IMR-90 (cell line): Measurements from ENCODE around the gene SVIL. TPM values are rescaled to one million over a fixed set of nuclear protein-coding genes. Genes with fewer than 3 reads are reported as not detected.
A peak's percentile ranks its signal among the peaks of the same experiment; 100 is the strongest.
"Not testable (repeated sequence)": the region's sequence is repeated elsewhere in the genome, so short reads cannot be mapped to it uniquely, and the experiment has no call there.

Experiments used
- ATAC-seq: fragments of 200-7000 bp; cut with Tn5 transposase; 2 replicates; pipeline ENCODE4 v1.9.1; 2020; ENCODE audit warnings: low read depth, mild to moderate bottlenecking, moderate library complexity
- BruUV-seq: library from RNA; stranded (reverse); fragments of 400-500 nt; replicated peaks from 2 replicates; lab custom pipeline; 2021; lab: Mats Ljungman, UMichigan
- CTCF ChIA-PET: fragments of 300-600 bp; formaldehyde crosslinking; extraction: SDS; loops from one replicate; lab custom pipeline; 2021; ENCODE audit warnings: antibody characterized with exemption; lab: Yijun Ruan, JAX
- POLR2A ChIA-PET: fragments of 300-600 bp; sonication (Branson Sonifier 250); formaldehyde crosslinking; loops from one replicate; lab custom pipeline; 2022; ENCODE audit warnings: antibody characterized with exemption; ENCODE audit not compliant: unreplicated experiment; lab: Charles Lee
- DNase-seq: peaks from one replicate; pipeline ENCODE4 v3.0.0; 2013
- H2AFZ ChIP-seq: replicated peaks from 2 replicates; pipeline ENCODE3; 2013; ENCODE audit warnings: low read length, mild to moderate bottlenecking; ENCODE audit not compliant: poor library complexity
- H2AK5ac ChIP-seq: 2 replicates; pipeline ENCODE4 v1.6.1; 2013; ENCODE audit warnings: low read depth, low read length, inconsistent platforms
- H2AK9ac ChIP-seq: replicated peaks from 2 replicates; pipeline ENCODE3; 2013; ENCODE audit warnings: mild to moderate bottlenecking, low read depth, low read length, moderate library complexity; ENCODE audit not compliant: poor library complexity
- H2BK120ac ChIP-seq: 2 replicates; pipeline ENCODE4 v1.6.1; 2013; ENCODE audit warnings: low read depth, low read length, inconsistent platforms
- H2BK15ac ChIP-seq: 3 replicates; pipeline ENCODE4 v1.6.1; 2013; ENCODE audit warnings: low read depth, low read length, inconsistent platforms
- H2BK20ac ChIP-seq: 2 replicates; pipeline ENCODE4 v1.6.1; 2013; ENCODE audit warnings: low read depth, mild to moderate bottlenecking, inconsistent platforms, low read length, moderate library complexity
- H2BK5ac ChIP-seq: 2 replicates; pipeline ENCODE4 v1.6.1; 2013; ENCODE audit warnings: mild to moderate bottlenecking, low read depth, low read length, inconsistent platforms; ENCODE audit not compliant: poor library complexity, severe bottlenecking
- H3K14ac ChIP-seq: replicated peaks from 2 replicates; pipeline ENCODE4 v1.6.1; 2013; ENCODE audit warnings: low read depth, low read length, inconsistent platforms
- H3K18ac ChIP-seq: 2 replicates; pipeline ENCODE4 v1.6.1; 2013; ENCODE audit warnings: low read depth, low read length, control low read depth
- H3K23ac ChIP-seq: 2 replicates; pipeline ENCODE4 v1.6.1; 2013; ENCODE audit warnings: low read depth, low read length, inconsistent platforms
- H3K27ac ChIP-seq: 2 replicates; pipeline ENCODE4 v1.5.1; 2013; ENCODE audit warnings: mild to moderate bottlenecking, control low read depth, low read length; ENCODE audit not compliant: insufficient read depth
- H3K27me3 ChIP-seq: 2 replicates; pipeline ENCODE4 v1.6.1; 2013; ENCODE audit warnings: low read length; ENCODE audit not compliant: control insufficient read depth, insufficient read depth
- H3K36me3 ChIP-seq: 2 replicates; pipeline ENCODE4 v1.6.1; 2013; ENCODE audit warnings: low read length, mixed read lengths; ENCODE audit not compliant: control insufficient read depth, insufficient read depth
- H3K4ac ChIP-seq: 2 replicates; pipeline ENCODE4 v1.6.1; 2013; ENCODE audit warnings: low read depth, low read length, inconsistent platforms
- H3K4me1 ChIP-seq: 2 replicates; pipeline ENCODE4 v1.6.1; 2013; ENCODE audit warnings: low read length, mixed read lengths; ENCODE audit not compliant: control insufficient read depth, insufficient read depth
- H3K4me2 ChIP-seq: 2 replicates; pipeline ENCODE4 v1.6.1; 2013; ENCODE audit warnings: low read depth, mild to moderate bottlenecking, control low read depth, low read length, moderate library complexity
- H3K4me3 ChIP-seq: 2 replicates; pipeline ENCODE4 v1.5.1; 2013; ENCODE audit warnings: low read depth, mild to moderate bottlenecking, control low read depth, low read length, moderate library complexity; ENCODE audit not compliant: insufficient read depth
- H3K56ac ChIP-seq: 2 replicates; pipeline ENCODE4 v1.6.1; 2013; ENCODE audit warnings: low read length, inconsistent platforms; ENCODE audit not compliant: insufficient read depth; ENCODE audit errors: extremely low read depth
- H3K79me1 ChIP-seq, 2 experiments: 2 replicates each; pipeline ENCODE4 v1.6.1; 2013; ENCODE audit warnings: low read length in 2 of 2, inconsistent platforms in 1 of 2, low read depth in 1 of 2
- H3K9ac ChIP-seq: 2 replicates; pipeline ENCODE4 v1.6.1; 2013; ENCODE audit warnings: low read depth, low read length, control low read depth
- H3K9me1 ChIP-seq: 2 replicates; pipeline ENCODE4 v1.6.1; 2013; ENCODE audit warnings: low read length, inconsistent platforms; ENCODE audit not compliant: insufficient read depth
- H3K9me3 ChIP-seq: 2 replicates; pipeline ENCODE4 v1.6.1; 2013; ENCODE audit warnings: low read length; ENCODE audit not compliant: control insufficient read depth, insufficient read depth
- H4K20me1 ChIP-seq: 2 replicates; pipeline ENCODE4 v1.6.1; 2013; ENCODE audit warnings: low read length, inconsistent platforms; ENCODE audit not compliant: insufficient read depth
- H4K5ac ChIP-seq: 2 replicates; pipeline ENCODE4 v1.6.1; 2013; ENCODE audit warnings: mild to moderate bottlenecking, low read depth, low read length, control low read depth
- H4K8ac ChIP-seq, 2 experiments: 2 replicates each; pipeline ENCODE4 v1.6.1; 2013; ENCODE audit warnings: low read depth in 2 of 2, low read length in 2 of 2, control low read depth in 1 of 2, inconsistent platforms in 1 of 2
- H4K91ac ChIP-seq: 2 replicates; pipeline ENCODE4 v1.6.1; 2013; ENCODE audit warnings: low read depth, low read length, inconsistent platforms; ENCODE audit not compliant: insufficient read depth
- CEBPB ChIP-seq: IDR thresholded peaks from 2 replicates; pipeline ENCODE4 v1.6.1; 2012; ENCODE audit warnings: low read depth, low read length, improper control_type of control experiment
- RCOR1 ChIP-seq: IDR thresholded peaks from 2 replicates; pipeline ENCODE4 v1.6.1; 2012; ENCODE audit warnings: mild to moderate bottlenecking, low read length, improper control_type of control experiment; ENCODE audit not compliant: insufficient replicate concordance
- RFX5 ChIP-seq: IDR thresholded peaks from 2 replicates; pipeline ENCODE4 v1.8.0; 2012; ENCODE audit warnings: low read depth, mild to moderate bottlenecking, low read length, moderate library complexity
- WGBS, 2 experiments: methylation state at CpG; one replicate each; pipeline versions ENCODE4 v1.1.5 to v1.1.7; 2013; ENCODE audit warnings: missing lambda C conversion rate in 2 of 2; ENCODE audit not compliant: insufficient read length in 1 of 2; ENCODE audit errors: extremely low coverage in 2 of 2; 5-methylcytosine and 5-hydroxymethylcytosine counted together
- dilution Hi-C: fragments of 300-500 bp; cut with HindIII; formaldehyde crosslinking; loops from one replicate; pipeline ENCODE4 v1.14.3; 2018; ENCODE audit warnings: low sequenced_read_pairs; ENCODE audit not compliant: unreplicated experiment
- in situ Hi-C: fragments of 300-500 bp; cut with MboI; formaldehyde crosslinking; loops from 3 replicates; pipeline ENCODE4 v1.14.3; 2019; ENCODE audit warnings: low sequenced_read_pairs, inconsistent platforms, mixed read lengths
- intact Hi-C: fragments of 100-400 bp; cut with micrococcal nuclease; formaldehyde crosslinking; loops from 2 replicates; pipeline ENCODE4 v1.10.0; 2022
- polyA plus RNA-seq, 3 experiments: library from polyadenylated mRNA; depleted of rRNA; stranded (reverse); fragments of >200 nt; gene quantifications; 2 replicates each; pipeline ENCODE4 v1.2.3, GENCODE V29; 2012; ENCODE audit warnings: low replicate concordance in 1 of 3
- total RNA-seq: library from RNA; depleted of rRNA; stranded (reverse); fragments of >200 nt; gene quantifications from 2 replicates; pipeline ENCODE4 v1.2.3, GENCODE V29; 2012

Gene SVIL
- total and polyA plus RNA-seq, 2 of the 4 experiments (the other 2 are of a cell fraction): 11.5 to 11.6 TPM

DNA sequence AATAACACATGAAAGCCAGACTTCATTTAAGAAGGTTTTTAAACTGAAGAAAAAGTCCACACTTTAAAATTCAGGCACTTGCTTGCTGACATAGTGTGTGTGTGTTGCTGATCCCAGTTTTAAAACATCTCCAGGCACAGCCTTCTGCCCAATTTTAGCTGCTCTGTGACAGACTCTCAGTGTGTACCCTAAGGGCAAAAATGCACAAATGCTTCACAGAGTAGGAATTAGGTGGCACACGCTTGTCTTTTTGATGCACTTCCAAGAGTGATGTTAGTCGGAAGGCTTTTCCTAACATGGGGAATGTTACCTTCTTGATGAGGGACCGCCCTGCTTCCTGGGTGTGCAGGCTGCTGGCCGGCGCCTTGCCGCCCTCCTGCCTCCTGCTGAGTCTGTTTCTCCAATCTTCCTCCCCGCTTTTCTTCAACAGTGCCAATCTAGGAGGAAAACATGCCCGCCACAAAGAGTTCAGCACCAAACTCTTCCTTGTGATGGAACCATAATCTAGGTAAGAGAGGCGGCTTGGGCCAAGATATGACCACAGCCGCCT lies 122.3 kb downstream of the SVIL start:
- Histone ChIP-seq H3K4me2 (no peak overlapping the region), H4K5ac (no peak overlapping the region), H2BK120ac (no peak overlapping the region), H3K4ac (no peak overlapping the region), H3K23ac (no peak overlapping the region), H3K36me3 (peaks cover 18% of the 10 kb centered on the region), H3K4me1 (peaks cover 4% of the 10 kb centered on the region), H4K91ac (no peak overlapping the region), H3K9me3 (no peaks in the 10 kb centered on the region), H3K27ac (no peak overlapping the region), H3K18ac (no peak overlapping the region), H2BK20ac (no peak overlapping the region), H2AK5ac (no peak overlapping the region), H2AK9ac (no peak overlapping the region), H3K79me1 (peaks cover 3 to 16% of the 10 kb centered on the region in 2 experiments; a peak in 3 of 4 replicates), H3K27me3 (no peaks in the 10 kb centered on the region), H4K8ac (no peak overlapping the region), H3K14ac (no peak overlapping the region), H4K20me1 (peaks cover 6% of the 10 kb centered on the region; the same call in 1 of the 2 replicates), H3K9me1 (peaks cover 9% of the 10 kb centered on the region), H3K4me3 (no peak overlapping the region), H2AFZ (no peak overlapping the region), H2BK5ac (no peak overlapping the region), H2BK15ac (no peak overlapping the region), H3K56ac (no peak overlapping the region), H3K9ac (no peak overlapping the region)
- in situ Hi-C loops (no loop called here), dilution Hi-C loops (no loop called here), intact Hi-C loops (loop anchor here (5.0 kb wide), 1 partner anchor 80 kb away; no protein-coding TSS in a partner anchor)
- BruUV-seq: no TSS peak
- no peak for TF ChIP-seq RFX5
- TF ChIP-seq CEBPB: no peak
- TF ChIP-seq RCOR1: no peak
- 100% methylated on average over 2 of the region's 10 CpGs; no CpG with 5 or more reads in 1 of the 2 experiments for WGBS, 2 experiments
- ChIA-PET CTCF (interaction anchor here (1.2 to 2.0 kb wide), 3 partner anchors 9 to 22 kb away, joined by 4 to 8 read pairs (median 5); no protein-coding TSS in a partner anchor), POLR2A (no interaction called here)
- ATAC-seq: no peak
- no peak for DNase-seq

GRCh38 chr10:29511806-29512205 lies 123.0 kb downstream of the SVIL start:
- H4K91ac ChIP-seq, dilution Hi-C loops: not testable (repeated sequence)

More at GRCh38 chr10:29511806-29512205, 123.0 kb downstream of the SVIL start:
- H2BK15ac ChIP-seq, H3K18ac ChIP-seq, H4K8ac ChIP-seq, BruUV-seq, H2AK9ac ChIP-seq, H3K56ac ChIP-seq, H2AK5ac ChIP-seq, H3K9ac ChIP-seq, H3K4me2 ChIP-seq, in situ Hi-C loops, H2BK20ac ChIP-seq, H2BK120ac ChIP-seq, H3K27ac ChIP-seq, H3K4me3 ChIP-seq, POLR2A ChIA-PET, H2AFZ ChIP-seq, ATAC-seq, H3K9me1 ChIP-seq, H3K23ac ChIP-seq, H3K27me3 ChIP-seq, H4K5ac ChIP-seq, H3K14ac ChIP-seq, H3K4me1 ChIP-seq, H3K9me3 ChIP-seq, H2BK5ac ChIP-seq, H4K20me1 ChIP-seq, CTCF ChIA-PET, H3K4ac ChIP-seq: not testable (repeated sequence)
- intact Hi-C loops: loop anchor here (5.0 kb wide), 1 partner anchor 80 kb away; no protein-coding TSS in a partner anchor
- peak; percentile 16 for DNase-seq
- Histone ChIP-seq H3K36me3 (peaks cover 18% of the 10 kb centered on the region), H3K79me1 (peaks cover 3 to 16% of the 10 kb centered on the region in 2 experiments; a peak in 3 of 4 replicates)
- 94% methylated on average over 3 of the region's 5 CpGs; no CpG with 5 or more reads in 1 of the 2 experiments for WGBS, 2 experiments
